Astrocyte of the spinal cord (primary cell): ENCODE results near the gene ADARB2.

Experiments used
- DNase-seq: peaks from one replicate; pipeline ENCODE4 v3.0.0; 2011; ENCODE audit warnings: low read depth, low spot score
- H3K4me3 ChIP-seq: 2 replicates; pipeline ENCODE4 v1.5.1; 2011; ENCODE audit warnings: low read depth, mild to moderate bottlenecking, low read length, moderate library complexity
- in situ Hi-C: cut with HindIII; loops from 2 replicates; pipeline ENCODE4 v1.10.0; 2017; ENCODE audit warnings: low sequenced_read_pairs
- TF ChIP-seq, protein P1 (sequence below): IDR thresholded peaks from 2 replicates; pipeline ENCODE4 v1.5.1; 2012; ENCODE audit warnings: low read depth, mild to moderate bottlenecking, low read length, inconsistent platforms

ADARB2 gene

GRCh38 chr10:1240341-1240775, 497.0 kb downstream of the ADARB2 start:
- DNase-seq, result no peak
- in situ Hi-C loops, result no loop called here
- H3K4me3 ChIP-seq, result no peak overlapping the region
- TF ChIP-seq, protein P1, sequence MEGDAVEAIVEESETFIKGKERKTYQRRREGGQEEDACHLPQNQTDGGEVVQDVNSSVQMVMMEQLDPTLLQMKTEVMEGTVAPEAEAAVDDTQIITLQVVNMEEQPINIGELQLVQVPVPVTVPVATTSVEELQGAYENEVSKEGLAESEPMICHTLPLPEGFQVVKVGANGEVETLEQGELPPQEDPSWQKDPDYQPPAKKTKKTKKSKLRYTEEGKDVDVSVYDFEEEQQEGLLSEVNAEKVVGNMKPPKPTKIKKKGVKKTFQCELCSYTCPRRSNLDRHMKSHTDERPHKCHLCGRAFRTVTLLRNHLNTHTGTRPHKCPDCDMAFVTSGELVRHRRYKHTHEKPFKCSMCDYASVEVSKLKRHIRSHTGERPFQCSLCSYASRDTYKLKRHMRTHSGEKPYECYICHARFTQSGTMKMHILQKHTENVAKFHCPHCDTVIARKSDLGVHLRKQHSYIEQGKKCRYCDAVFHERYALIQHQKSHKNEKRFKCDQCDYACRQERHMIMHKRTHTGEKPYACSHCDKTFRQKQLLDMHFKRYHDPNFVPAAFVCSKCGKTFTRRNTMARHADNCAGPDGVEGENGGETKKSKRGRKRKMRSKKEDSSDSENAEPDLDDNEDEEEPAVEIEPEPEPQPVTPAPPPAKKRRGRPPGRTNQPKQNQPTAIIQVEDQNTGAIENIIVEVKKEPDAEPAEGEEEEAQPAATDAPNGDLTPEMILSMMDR, result no peak

GRCh38 chr10:1233031-1233430, 504.3 kb downstream of the ADARB2 start:
- TF ChIP-seq, protein P1, result no peak
- DNase-seq, result no peak
- no peak overlapping the region for H3K4me3 ChIP-seq
- in situ Hi-C loops, result no loop called here

GRCh38 chr10:1232164-1232911, 505.0 kb downstream of the ADARB2 start:
- no peak overlapping the region for H3K4me3 ChIP-seq
- TF ChIP-seq, protein P1, result no peak
- no peak for DNase-seq
- in situ Hi-C loops, result no loop called here

GRCh38 chr10:1230592-1231275, 506.6 kb downstream of the ADARB2 start:
- in situ Hi-C loops, result no loop called here
- TF ChIP-seq, protein P1, result no peak
- no peak overlapping the region for H3K4me3 ChIP-seq
- DNase-seq, result no peak

- no peak overlapping the region for H3K4me3 ChIP-seq
- DNase-seq, result no peak
- in situ Hi-C loops, result no loop called here
- TF ChIP-seq, protein P1, result no peak
Observed at GRCh38 chr10:1230138-1230537, 507.2 kb downstream of the ADARB2 start.

GRCh38 chr10:1229574-1229973, 507.8 kb downstream of the ADARB2 start:
- no peak overlapping the region for H3K4me3 ChIP-seq
- no peak for DNase-seq
- TF ChIP-seq, protein P1, result no peak
- in situ Hi-C loops, result no loop called here
